GM15510 (cell line): ENCODE results near the gene MPND.

Experiments
- POLR2A ChIP-seq: IDR thresholded peaks from 3 replicates; pipeline ENCODE4 v1.6.1; 2011; ENCODE audit warnings: borderline replicate concordance; ENCODE audit not compliant: insufficient read length; ENCODE audit errors: extremely low read depth

Gene MPND, protein sequence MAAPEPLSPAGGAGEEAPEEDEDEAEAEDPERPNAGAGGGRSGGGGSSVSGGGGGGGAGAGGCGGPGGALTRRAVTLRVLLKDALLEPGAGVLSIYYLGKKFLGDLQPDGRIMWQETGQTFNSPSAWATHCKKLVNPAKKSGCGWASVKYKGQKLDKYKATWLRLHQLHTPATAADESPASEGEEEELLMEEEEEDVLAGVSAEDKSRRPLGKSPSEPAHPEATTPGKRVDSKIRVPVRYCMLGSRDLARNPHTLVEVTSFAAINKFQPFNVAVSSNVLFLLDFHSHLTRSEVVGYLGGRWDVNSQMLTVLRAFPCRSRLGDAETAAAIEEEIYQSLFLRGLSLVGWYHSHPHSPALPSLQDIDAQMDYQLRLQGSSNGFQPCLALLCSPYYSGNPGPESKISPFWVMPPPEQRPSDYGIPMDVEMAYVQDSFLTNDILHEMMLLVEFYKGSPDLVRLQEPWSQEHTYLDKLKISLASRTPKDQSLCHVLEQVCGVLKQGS

GRCh38 chr19:4343370-4344307 lies at the start of gene MPND:
Gene MPND, plus strand, starts transcription at chr19:4343562. Its CDS starts 32 bp downstream, at chr19:4343594.
- TF ChIP-seq POLR2A, result peak; percentile 44

DNA sequence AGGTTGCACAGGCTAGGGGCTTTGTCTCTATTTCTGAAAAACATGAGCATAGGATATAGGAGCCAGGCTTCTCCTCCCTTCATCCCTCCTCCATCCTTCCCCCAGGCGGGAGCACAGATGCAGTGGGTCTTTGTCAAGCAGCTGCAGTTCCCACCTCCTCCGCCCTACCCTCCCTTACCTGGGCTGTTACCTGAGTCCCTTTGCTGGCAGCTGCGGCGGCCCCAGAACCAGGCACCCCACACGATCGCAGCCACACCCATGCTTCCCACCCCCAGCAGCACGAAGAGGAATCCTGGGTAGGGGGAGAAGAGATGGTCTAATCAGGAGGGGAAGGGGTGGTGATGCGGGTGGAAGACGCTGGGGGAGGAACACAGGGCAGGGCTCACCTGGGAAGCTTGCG lies 49.0 kb upstream of the MPND start:
- no peak for TF ChIP-seq POLR2A

- TF ChIP-seq POLR2A, result no peak
These were observed 47.2 kb upstream of the MPND start for GRCh38 chr19:4295972-4296771.

DNA sequence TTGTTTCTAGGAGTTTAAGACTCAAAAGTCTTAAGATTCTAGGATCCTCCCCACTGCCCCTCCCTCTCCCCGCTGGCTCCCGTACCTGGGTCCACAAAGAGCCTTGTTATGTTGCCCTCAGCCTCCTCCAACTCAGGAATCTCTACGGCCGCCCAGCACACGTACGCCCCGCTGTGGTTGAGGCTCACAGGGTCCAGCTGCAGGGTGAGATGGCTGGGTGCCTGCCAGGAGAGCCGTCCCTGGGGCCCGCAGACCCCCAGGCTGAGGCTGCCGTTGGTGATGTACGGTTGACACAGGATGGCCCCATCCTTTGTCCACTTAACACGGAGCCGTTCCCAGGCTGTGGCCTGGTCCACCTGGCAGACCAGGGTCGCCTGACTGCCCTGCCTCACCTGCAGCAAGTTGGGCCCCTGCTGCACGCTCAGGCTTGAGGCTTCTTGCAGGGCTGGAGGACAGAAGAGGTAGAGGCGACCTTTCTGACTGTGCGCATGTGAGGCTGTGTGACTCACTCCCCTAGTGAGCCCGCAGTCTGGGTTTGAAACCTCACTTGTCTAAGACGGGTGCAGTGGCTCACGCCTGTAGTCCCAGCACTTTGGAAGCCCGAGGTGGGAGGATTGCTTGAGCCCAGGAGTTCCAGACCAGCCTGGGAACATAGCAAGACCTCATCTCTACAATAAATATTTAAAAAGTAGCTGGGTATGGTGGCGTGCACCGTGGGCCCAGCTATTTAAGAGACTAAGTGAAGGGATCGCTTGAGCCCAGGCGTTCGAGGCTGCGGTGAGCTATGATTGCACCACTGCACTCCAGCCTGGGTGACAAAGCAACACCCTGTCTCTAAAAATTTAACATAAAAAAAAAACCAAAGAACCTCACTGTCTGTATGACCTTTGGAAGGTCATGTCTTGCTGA lies 45.2 kb upstream of the MPND start:
- no peak for TF ChIP-seq POLR2A

- TF ChIP-seq POLR2A, result no peak
These were observed 44.4 kb upstream of the MPND start for GRCh38 chr19:4298810-4299550.

GRCh38 chr19:4300589-4300988 lies 42.8 kb upstream of the MPND start:
- TF ChIP-seq POLR2A, result no peak

DNA sequence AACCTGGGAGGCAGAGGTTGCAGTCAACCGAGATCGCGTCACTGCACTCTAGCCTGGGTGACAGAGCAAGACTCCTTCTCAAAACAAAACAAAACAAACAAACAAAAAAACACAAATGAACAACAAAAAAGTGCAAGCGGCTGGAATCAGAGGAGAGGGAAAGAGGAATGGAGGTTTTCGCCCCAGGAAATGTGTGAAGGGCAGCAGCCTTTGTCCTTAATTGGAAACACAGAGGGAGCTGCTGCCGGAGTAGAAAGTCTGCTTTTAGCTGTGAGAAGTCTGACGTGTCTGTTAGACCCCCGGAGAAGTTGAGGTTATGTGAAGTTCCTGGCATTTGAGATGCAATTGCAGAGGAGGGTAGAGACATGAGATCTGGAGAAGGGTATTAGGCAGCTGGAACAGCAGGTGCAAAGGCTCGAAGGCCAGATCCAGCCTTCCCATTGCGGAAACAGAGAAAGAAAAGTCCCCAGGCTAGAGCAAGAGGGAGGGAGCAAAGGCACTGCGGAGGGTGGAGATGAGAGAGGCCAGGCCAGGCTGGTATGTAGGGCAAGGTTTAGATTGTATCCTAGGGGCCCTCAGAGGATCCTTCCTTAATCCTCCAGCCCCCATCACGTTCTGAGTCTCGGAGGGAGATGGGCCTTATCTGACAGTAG lies 41.6 kb upstream of the MPND start:
- no peak for TF ChIP-seq POLR2A

DNA sequence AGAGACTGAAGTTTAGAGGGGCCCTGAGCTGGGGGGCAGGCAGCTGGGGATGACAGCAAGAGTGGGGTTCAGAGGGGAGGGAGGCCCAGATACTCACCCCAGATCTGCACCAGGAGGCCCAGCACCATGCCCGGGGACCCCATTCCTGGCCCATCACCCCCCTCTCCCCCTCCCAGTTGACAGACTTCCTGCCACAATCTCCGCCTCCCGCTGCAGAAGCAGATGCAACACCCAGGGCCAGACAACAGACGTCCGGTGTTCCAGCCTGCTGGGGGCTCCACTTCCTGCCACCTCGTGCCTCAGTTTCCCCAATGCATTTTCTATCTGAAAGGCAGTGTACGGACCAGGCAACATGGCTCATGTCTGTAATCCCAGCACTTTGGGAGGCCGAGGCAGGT lies 41.1 kb upstream of the MPND start, which contains the start of gene TMIGD2:
Gene TMIGD2 (minus strand): TSS at position 147 of the 398 bp plus-strand sequence. CDS start 4 bp downstream, at position 143.
- no peak for TF ChIP-seq POLR2A

DNA sequence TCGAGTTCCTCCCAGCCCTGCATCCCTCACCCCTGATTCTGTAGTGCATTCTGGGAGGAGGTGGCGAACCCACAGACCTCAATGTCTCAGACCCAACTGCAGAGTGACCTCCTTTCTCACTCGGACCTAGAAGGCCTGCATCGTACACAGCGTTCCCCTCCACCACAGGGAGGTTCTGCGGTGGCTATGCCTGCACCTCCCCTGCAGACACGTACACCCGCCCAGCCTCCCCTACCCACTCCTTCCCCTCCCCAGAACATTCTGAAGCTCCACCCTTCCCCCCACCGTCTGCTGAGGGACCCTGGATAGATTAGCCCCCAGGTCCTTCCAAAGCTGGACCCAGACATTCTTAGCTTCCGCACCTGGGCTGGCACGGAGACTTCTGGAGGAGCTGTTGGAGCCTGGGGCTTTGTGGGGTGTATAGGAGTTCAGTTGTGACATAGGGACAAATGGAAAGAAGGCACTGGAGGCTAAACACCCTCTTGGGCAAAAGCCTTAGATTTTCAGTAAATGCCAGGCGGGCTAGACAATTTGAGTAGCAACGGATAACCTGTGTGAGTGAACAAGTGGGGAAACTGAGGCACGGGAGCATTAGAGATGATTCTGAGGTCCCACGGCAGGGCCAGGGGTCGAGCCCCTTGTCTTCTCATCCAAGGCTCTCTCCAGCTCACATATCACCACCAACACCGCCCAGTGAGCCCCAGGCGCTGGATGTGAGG lies 39.4 kb upstream of the MPND start:
- TF ChIP-seq POLR2A, result no peak

- no peak for TF ChIP-seq POLR2A
These were observed 38.7 kb upstream of the MPND start, which contains the start of gene FSD1 for GRCh38 chr19:4304538-4305256. Gene FSD1, plus strand, starts transcription at chr19:4304598. Its CDS starts 149 bp downstream, at chr19:4304747.

DNA sequence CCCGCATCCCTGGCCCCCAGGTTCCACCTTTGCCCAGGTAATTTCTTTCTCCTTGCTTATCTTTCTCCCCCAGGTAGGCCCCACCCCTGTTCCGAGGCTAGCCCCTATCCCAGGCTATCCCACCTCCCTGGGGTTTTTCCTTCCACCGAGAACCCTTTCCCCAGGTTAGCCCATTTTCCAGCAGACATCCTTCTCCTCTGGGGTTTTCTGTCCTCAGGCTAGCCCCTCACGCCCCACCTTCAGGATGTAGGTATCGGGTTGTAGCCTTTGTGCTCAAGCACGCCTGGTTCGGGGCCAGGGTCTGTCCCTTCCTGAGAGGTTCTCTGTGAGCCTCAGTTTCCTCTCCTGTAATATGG lies 38.1 kb upstream of the MPND start:
- no peak for TF ChIP-seq POLR2A
